GM12878 (cell line): ENCODE measurements around the gene CIAO2B.

Experiments
- CTCF ChIP-seq, 3 experiments: IDR thresholded peaks in 2 of 3; conservative IDR thresholded peaks in 1 of 3; 2 replicates each; pipeline ENCODE4 v1.5.1; 2011; ENCODE audit warnings: low read depth in 3 of 3, low read length in 3 of 3, mild to moderate bottlenecking in 3 of 3, control low read depth in 2 of 3, moderate library complexity in 2 of 3, inconsistent platforms in 1 of 3, mixed read lengths in 1 of 3; ENCODE audit not compliant: control insufficient read depth in 2 of 3, insufficient read depth in 1 of 3; ENCODE audit errors: extremely low read depth in 1 of 3
- E4F1 ChIP-seq: fragments of 450-650 bp; IDR thresholded peaks from 2 replicates; pipeline ENCODE4 v1.6.1; 2018; ENCODE audit warnings: borderline replicate concordance, mild to moderate bottlenecking; ENCODE audit not compliant: partially characterized antibody
- RAD21 ChIP-seq: IDR thresholded peaks from 2 replicates; pipeline ENCODE4 v1.6.1; 2011; ENCODE audit warnings: mild to moderate bottlenecking, low read depth, low read length, moderate library complexity; ENCODE audit not compliant: insufficient read depth
- TCF7 ChIP-seq: IDR thresholded peaks from 2 replicates; pipeline ENCODE4 v1.6.1; 2014; ENCODE audit warnings: antibody characterized with exemption, borderline replicate concordance
- ZZZ3 ChIP-seq: IDR thresholded peaks from 2 replicates; pipeline ENCODE4 v1.6.1; 2011; ENCODE audit warnings: low read depth; ENCODE audit not compliant: control insufficient read depth, insufficient read length

DNA sequence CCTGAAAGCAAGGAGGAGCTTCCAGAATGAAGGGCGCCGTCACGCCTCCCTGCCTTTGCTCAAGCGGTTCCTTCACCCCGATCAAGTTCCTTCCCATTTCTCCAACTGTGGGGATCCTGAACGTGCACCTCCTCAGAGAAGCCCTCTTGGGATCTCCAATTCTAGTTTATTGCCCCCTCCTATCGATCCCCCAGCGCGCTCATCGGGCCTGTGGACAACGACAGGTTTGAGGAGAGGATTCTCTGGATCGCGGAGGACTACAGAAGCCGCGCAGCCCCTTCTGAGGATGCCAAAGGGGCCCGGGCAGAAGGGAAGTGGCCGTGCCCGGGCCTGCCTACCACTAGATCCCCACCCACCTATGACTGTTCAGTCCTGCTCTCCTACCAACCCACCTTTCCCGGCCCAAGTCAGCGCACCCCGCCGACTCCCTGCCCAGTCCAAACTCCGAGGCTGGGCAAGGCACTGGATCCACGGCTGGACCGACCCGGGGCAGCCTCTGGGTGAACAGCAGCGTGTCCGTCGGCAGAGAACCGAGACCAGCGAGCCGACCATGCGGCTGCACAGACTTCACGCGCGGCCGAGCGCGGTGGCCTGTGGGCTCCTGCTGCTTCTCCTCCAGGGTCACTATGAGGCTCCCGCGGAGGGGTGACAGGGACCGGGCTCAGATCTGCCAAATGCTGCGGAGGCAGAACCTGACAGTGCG, 14.1 kb upstream of the CIAO2B start:
- TF ChIP-seq CTCF (IDR thresholded peaks at IDR 0.05 in 2 of 3, conservative IDR thresholded peaks at IDR 0.05 in 1 of 3; ENCODE audit: control insufficient read depth in 2 of 3, extremely low read depth in 1 of 3, insufficient read depth in 1 of 3, low read depth in 3 of 3, low read length in 3 of 3) (no peak), ZZZ3 (no peak), TCF7 (no peak), E4F1 (no peak), RAD21 (no peak)
